Activated T-helper 17 cell treated with anti-CD3 and anti-CD28 coated beads, Interleukin-2, amount 50 U/mL, for 72 hours (primary cell): ENCODE data around the gene EDC3. TPM values are rescaled to one million over a fixed set of nuclear protein-coding genes. Genes with fewer than 3 reads are reported as not detected.
"Not testable (repeated sequence)": the region's sequence is repeated elsewhere in the genome, so short reads cannot be mapped to it uniquely, and the experiment has no call there.

Source experiments
- ATAC-seq: fragments of 150-1000 bp; cut with Tn5 transposase; replicated peaks from 2 replicates; pipeline ENCODE4 v1.10.0; 2021; ENCODE audit warnings: mild to moderate bottlenecking, moderate library complexity
- H3K27ac Mint-ChIP-seq: one replicate; pipeline ENCODE4 v1.8.0; 2022; ENCODE audit warnings: mixed read lengths
- H3K27me3 Mint-ChIP-seq: one replicate; pipeline ENCODE4 v1.8.0; 2022; ENCODE audit warnings: mixed read lengths
- H3K36me3 Mint-ChIP-seq: one replicate; pipeline ENCODE4 v1.8.0; 2022; ENCODE audit warnings: low read depth, mild to moderate bottlenecking, mixed read lengths
- H3K4me1 Mint-ChIP-seq: one replicate; pipeline ENCODE4 v1.8.0; 2022; ENCODE audit warnings: mixed read lengths
- H3K4me3 Mint-ChIP-seq: one replicate; pipeline ENCODE4 v1.8.0; 2022; ENCODE audit warnings: mild to moderate bottlenecking, mixed read lengths
- H3K9me3 Mint-ChIP-seq: one replicate; pipeline ENCODE4 v1.8.0; 2022; ENCODE audit warnings: mixed read lengths
- total RNA-seq, 2 donors: library from RNA; stranded (reverse); gene quantifications; one replicate each; pipeline ENCODE4 v1.2.3, GENCODE V29; 2022

Gene EDC3
- total RNA-seq, 2 donors from 2014 or later = 47.9 to 56.0 TPM

DNA sequence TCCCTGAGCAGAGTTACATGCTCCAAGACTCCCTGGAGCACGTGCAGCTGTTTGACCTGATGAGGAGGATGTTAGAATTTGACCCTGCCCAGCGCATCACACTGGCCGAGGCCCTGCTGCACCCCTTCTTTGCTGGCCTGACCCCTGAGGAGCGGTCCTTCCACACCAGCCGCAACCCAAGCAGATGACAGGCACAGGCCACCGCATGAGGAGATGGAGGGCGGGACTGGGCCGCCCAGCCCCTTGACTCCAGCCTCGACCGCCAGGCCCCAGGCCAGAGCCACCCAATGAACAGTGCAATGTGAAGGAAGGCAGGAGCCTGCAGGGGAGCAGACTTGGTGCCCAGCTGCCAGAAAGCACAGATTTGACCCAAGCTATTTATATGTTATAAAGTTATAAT is 66.1 kb downstream of the EDC3 start:
- H3K27ac Mint-ChIP-seq, H3K4me1 Mint-ChIP-seq, H3K9me3 Mint-ChIP-seq, H3K4me3 Mint-ChIP-seq, H3K27me3 Mint-ChIP-seq, ATAC-seq: not testable (repeated sequence)
- H3K36me3 Mint-ChIP-seq = peaks cover 81% of the 10 kb centered on the region

DNA sequence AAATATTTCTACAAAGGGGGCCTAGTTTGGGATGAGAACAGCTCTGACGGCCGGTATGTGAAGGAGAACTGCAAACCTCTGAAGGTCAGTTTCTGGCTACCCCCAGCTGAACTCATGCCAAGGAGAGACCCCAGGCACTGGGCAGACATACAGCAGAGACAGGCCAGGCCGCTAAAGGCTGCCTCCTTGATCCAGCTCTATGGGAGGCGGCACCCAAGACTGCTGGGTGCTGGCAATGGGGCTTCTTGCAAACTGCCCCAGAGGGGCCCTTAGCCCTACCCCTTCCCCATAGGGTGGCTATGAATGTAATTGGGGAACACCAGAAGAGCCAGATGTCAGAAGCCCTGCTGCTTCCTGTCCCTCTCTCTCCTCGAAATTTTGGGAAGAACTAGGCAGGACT is 66.9 kb downstream of the EDC3 start:
- Mint-ChIP-seq H3K9me3 (no peaks in the 10 kb centered on the region), H3K36me3 (peaks cover 81% of the 10 kb centered on the region), H3K4me3 (no peak overlapping the region), H3K27me3 (no peaks in the 10 kb centered on the region), H3K4me1 (no peaks in the 10 kb centered on the region), H3K27ac (peak overlapping the region; percentile 39)
- ATAC-seq = no peak

DNA sequence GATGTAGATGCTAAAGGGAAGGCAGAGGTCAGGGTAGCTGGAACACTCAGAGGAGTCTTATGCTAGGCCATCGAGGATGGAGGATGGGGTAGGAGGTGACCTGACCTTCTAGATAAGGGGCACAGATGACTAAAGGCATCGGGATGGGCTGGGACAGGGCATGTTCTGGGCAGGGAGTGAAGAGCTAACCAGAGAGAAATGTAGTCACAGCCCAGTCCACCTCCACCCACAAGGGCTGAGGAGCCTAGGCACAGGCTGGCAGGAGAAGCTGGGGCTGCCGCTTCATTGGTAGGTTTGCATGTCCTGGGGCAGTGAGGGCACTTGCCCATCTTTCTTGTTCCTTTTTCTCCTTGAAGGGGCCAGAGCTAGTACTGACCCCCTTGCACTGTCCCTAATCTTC is 67.6 kb downstream of the EDC3 start:
- Mint-ChIP-seq H3K36me3 (peaks cover 87% of the 10 kb centered on the region), H3K4me3 (no peak overlapping the region), H3K9me3 (no peaks in the 10 kb centered on the region), H3K4me1 (no peaks in the 10 kb centered on the region), H3K27ac (peak overlapping the region; percentile 39), H3K27me3 (no peaks in the 10 kb centered on the region)
- no peak for ATAC-seq

DNA sequence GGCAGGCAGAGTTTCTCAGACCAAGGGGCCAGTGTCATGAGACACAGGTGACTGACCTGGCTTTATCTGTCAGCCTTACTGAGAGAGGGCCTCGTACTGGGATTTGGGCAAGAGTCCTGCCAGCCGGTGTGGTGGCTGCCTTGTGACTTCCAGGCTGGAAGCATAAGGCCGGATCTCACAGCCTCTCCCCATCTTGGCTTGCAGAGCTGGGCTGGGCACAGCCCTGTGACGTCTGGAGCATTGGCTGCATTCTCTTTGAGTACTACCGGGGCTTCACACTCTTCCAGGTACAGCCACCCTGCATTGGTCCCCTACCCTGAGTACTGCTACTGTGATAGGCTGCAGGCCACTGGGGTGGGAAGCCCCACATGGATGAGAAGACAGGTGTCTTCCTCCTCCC is 68.1 kb downstream of the EDC3 start:
- peak overlapping the region; percentile 39 for H3K27ac Mint-ChIP-seq
- H3K4me1 Mint-ChIP-seq = no peaks in the 10 kb centered on the region
- H3K36me3 Mint-ChIP-seq = peaks cover 89% of the 10 kb centered on the region
- H3K4me3 Mint-ChIP-seq = no peak overlapping the region
- no peak for ATAC-seq
- H3K9me3 Mint-ChIP-seq = no peaks in the 10 kb centered on the region
- H3K27me3 Mint-ChIP-seq = no peaks in the 10 kb centered on the region

DNA sequence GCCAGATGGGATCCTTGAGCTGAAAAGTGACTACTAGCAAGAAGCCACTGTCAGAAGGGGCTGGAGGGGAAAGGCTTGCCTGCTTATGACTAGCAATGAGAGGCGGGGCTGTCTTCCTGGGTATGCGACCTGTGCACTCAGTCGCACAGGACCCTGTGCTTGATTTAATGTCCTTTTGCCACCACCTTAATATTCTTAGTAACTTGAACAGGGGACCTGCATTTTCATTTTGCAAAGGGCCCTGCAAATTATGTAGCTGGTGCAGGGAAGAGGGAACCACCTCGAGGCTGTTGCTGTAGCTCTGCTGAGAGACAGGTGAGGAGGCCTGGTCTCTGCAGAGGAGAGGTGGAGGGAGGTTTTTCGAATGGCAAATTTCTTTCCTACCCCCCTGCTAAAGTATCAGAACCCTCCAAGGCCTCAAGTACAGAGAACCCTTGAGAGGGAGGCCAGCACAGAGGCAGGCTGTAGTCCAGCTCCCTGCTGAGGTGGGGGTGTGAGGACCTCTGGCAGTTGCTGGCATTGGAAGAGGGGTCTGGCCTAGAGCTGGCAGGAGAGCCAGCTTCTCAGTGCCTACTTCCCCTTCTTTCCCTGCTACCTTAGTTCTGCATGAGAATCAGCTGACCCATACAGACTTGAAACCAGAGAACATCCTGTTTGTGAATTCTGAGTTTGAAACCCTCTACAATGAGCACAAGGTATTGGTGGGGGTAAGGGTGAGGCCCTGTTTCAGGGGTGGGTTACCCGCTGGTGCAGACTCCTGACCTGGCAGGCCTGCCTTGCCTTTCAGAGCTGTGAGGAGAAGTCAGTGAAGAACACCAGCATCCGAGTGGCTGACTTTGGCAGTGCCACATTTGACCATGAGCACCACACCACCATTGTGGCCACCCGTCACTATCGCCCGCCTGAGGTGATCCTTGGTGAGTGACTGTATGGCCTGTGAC is 68.8 kb downstream of the EDC3 start:
- H3K27ac Mint-ChIP-seq = no peak overlapping the region
- no peak overlapping the region for H3K4me3 Mint-ChIP-seq
- peaks cover 89% of the 10 kb centered on the region for H3K36me3 Mint-ChIP-seq
- no peaks in the 10 kb centered on the region for H3K4me1 Mint-ChIP-seq
- H3K27me3 Mint-ChIP-seq = no peaks in the 10 kb centered on the region
- ATAC-seq = no peak
- no peaks in the 10 kb centered on the region for H3K9me3 Mint-ChIP-seq

DNA sequence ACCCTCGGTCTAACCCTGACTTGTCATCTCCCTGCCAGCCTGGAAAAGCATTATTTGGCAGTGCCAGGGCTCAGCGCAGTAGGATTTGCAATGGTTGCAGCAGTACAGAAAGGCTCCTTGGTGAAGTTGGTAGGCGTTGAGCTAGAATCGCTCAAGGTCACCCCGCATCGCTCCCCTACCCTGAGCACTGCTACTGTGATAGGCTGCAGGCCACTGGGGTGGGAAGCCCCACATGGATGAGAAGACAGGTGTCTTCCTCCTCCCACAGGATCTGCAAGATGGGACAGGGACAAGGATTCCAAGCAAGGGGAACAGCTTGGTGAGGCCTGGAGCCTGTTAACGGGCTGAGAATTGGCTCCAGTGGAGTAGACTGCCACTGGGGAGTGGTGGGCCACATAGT is 69.5 kb downstream of the EDC3 start:
- ATAC-seq = no peak
- Mint-ChIP-seq H3K36me3 (peaks cover 92% of the 10 kb centered on the region), H3K4me1 (peaks cover under 1% of the 10 kb centered on the region), H3K27ac (no peak overlapping the region), H3K27me3 (no peaks in the 10 kb centered on the region), H3K9me3 (no peaks in the 10 kb centered on the region), H3K4me3 (no peak overlapping the region)

GRCh38 chr15:74625693-74626092 is 70.1 kb downstream of the EDC3 start:
- Mint-ChIP-seq H3K4me1 (peaks cover 7% of the 10 kb centered on the region), H3K27ac (no peak overlapping the region), H3K36me3 (peaks cover 99% of the 10 kb centered on the region), H3K27me3 (no peaks in the 10 kb centered on the region), H3K9me3 (no peaks in the 10 kb centered on the region), H3K4me3 (no peak overlapping the region)
- ATAC-seq = no peak

DNA sequence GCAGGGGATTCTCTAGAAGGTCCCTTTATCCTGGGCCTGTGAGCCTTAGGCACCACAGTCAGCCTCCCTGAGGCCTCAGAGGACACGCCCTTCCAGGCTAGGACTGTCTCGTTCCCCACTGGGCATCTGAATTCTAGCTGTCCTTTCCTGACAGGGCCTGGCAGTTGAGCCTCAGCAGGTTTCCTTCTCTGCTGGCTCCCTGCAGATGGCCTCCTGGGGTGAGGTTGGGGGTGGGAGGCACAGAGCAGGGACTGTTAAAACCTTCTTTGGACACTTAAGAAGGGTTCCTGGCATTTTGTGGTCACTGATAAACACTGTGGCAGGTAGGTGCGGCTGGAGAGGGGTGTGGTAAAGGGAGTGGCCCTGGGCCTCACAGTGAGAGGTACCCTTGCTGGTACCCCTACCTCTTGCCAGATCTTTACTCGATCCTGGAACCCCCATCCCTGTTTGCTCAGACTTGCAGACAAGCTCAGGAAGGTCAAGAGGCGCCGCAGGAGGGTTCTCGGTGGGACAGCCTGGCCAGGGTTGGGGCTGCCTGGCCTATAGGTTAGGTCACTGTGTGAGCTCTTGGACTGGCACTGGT is 71.7 kb downstream of the EDC3 start:
- peaks cover 100% of the 10 kb centered on the region for H3K36me3 Mint-ChIP-seq
- no peaks in the 10 kb centered on the region for H3K9me3 Mint-ChIP-seq
- ATAC-seq = no peak
- peak overlapping the region; percentile 67 for H3K27ac Mint-ChIP-seq
- peaks cover 18% of the 10 kb centered on the region for H3K4me1 Mint-ChIP-seq
- no peak overlapping the region for H3K4me3 Mint-ChIP-seq
- no peaks in the 10 kb centered on the region for H3K27me3 Mint-ChIP-seq

- Mint-ChIP-seq H3K4me1 (peaks cover 24% of the 10 kb centered on the region), H3K4me3 (no peak overlapping the region), H3K36me3 (peaks cover 100% of the 10 kb centered on the region), H3K9me3 (no peaks in the 10 kb centered on the region), H3K27me3 (no peaks in the 10 kb centered on the region), H3K27ac (no peak overlapping the region)
- ATAC-seq = no peak
Observed at GRCh38 chr15:74622758-74623157, 73.1 kb downstream of the EDC3 start.

DNA sequence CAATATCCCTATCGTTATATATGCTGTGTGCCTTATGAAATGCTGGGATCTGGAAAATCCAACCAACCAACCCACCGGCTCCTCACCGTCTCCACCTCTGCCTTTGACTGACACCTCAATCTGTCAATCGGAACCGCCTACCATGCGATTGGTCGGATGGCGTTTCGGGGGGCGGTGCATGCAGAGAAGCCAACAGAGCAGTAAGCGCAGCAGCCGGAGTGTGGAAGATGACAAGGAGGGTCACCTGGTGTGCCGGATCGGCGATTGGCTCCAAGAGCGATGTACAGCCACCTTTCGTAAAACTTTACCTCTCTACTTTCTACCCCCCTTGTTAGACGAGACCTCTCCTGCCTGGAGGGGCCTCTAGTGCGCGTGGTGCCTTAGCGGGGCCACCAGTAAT is 73.9 kb downstream of the EDC3 start:
- peaks cover 100% of the 10 kb centered on the region for H3K36me3 Mint-ChIP-seq
- no peak overlapping the region for H3K4me3 Mint-ChIP-seq
- peaks cover 30% of the 10 kb centered on the region for H3K4me1 Mint-ChIP-seq
- no peak for ATAC-seq
- no peaks in the 10 kb centered on the region for H3K9me3 Mint-ChIP-seq
- H3K27ac Mint-ChIP-seq = no peak overlapping the region
- no peaks in the 10 kb centered on the region for H3K27me3 Mint-ChIP-seq

GRCh38 chr15:74621546-74621920 is 74.3 kb downstream of the EDC3 start:
- H3K4me1 Mint-ChIP-seq = peaks cover 33% of the 10 kb centered on the region
- H3K4me3 Mint-ChIP-seq = no peak overlapping the region
- ATAC-seq = no peak
- no peaks in the 10 kb centered on the region for H3K27me3 Mint-ChIP-seq
- no peaks in the 10 kb centered on the region for H3K9me3 Mint-ChIP-seq
- peaks cover 100% of the 10 kb centered on the region for H3K36me3 Mint-ChIP-seq
- no peak overlapping the region for H3K27ac Mint-ChIP-seq

GRCh38 chr15:74620636-74621545 is 74.9 kb downstream of the EDC3 start:
- H3K27me3 Mint-ChIP-seq = no peaks in the 10 kb centered on the region
- peak; percentile 87 for ATAC-seq
- H3K36me3 Mint-ChIP-seq = peaks cover 100% of the 10 kb centered on the region
- H3K4me1 Mint-ChIP-seq = peaks cover 33% of the 10 kb centered on the region
- H3K9me3 Mint-ChIP-seq = no peaks in the 10 kb centered on the region
- peak overlapping the region; percentile 37 for H3K27ac Mint-ChIP-seq
- no peak overlapping the region for H3K4me3 Mint-ChIP-seq

GRCh38 chr15:74619916-74620635 is 75.7 kb downstream of the EDC3 start:
- Mint-ChIP-seq H3K27ac (peak overlapping the region; percentile 59), H3K36me3 (peaks cover 94% of the 10 kb centered on the region), H3K27me3 (no peaks in the 10 kb centered on the region), H3K4me3 (peak overlapping the region; percentile 93), H3K9me3 (no peaks in the 10 kb centered on the region), H3K4me1 (peaks cover 33% of the 10 kb centered on the region)
- no peak for ATAC-seq
